Stimulated activated CD8-positive, alpha-beta memory T cell treated with anti-CD3 and anti-CD28 coated beads, Interleukin-4, amount 100 ng/mL, for 1 hour (primary cell): Measurements from ENCODE around the gene TRIM64C.
"Not testable (repeated sequence)": the region's sequence is repeated elsewhere in the genome, so short reads cannot be mapped to it uniquely, and the experiment has no call there.

Experiments
- DNase-seq, 2 donors: peaks; one replicate each; pipeline ENCODE4 v3.0.0-alpha.2; 2020; ENCODE audit warnings: low read depth in 2 of 2, low spot score in 1 of 2

TRIM64C gene

GRCh38 chr11:49059012-49059411 is at the start of gene TRIM64C:
Gene TRIM64C, minus strand, starts transcription at chr11:49059112. Its CDS starts 0 bp downstream, at chr11:49059112.
- DNase-seq: not testable (repeated sequence)

- DNase-seq: not testable (repeated sequence)
These were observed 43.4 kb upstream of the TRIM64C start for GRCh38 chr11:49102356-49102755.

GRCh38 chr11:49069897-49070296 is 11.0 kb upstream of the TRIM64C start:
- not testable (repeated sequence) for DNase-seq

- not testable (repeated sequence) for DNase-seq
These were observed 9.1 kb downstream of the TRIM64C start for GRCh38 chr11:49049821-49050220.

- not testable (repeated sequence) for DNase-seq
These were observed 10.7 kb downstream of the TRIM64C start for GRCh38 chr11:49048229-49048628.

GRCh38 chr11:49028523-49028922 is 30.4 kb downstream of the TRIM64C start, which contains the start of gene TRIM49B:
Gene TRIM49B, plus strand, starts transcription at chr11:49028823. Its CDS starts 2,777 bp downstream, at chr11:49031600.
- not testable (repeated sequence) for DNase-seq
